ENCODE data around the gene ST7. TPM values are rescaled to one million over a fixed set of nuclear protein-coding genes. Genes with fewer than 3 reads are reported as not detected.

ST7 gene
- total RNA-seq, 1 experiment from 2014 or later = 19.6 TPM

DNA sequence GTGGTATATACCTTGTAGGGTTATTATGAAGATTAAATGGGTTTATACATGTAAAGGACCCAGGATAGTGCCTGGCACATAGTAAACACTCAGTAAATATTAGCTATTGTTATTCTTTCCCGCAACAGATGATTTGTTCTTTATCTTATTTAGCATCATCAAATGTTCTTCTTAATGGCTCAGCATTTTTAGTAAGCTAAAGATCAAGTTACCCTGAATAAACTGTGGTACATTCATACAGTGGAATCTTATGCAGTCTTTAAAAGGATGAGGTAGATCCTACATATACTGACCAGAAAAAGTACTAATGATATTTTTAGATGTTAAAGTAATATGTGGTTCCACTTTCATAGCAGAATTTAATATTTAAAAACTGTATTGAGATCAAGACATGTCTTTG lies 65.4 kb downstream of the ST7 start:
- BruUV-seq (replicated peaks) = no TSS peak
- ATAC-seq = no peak
- intact Hi-C loops (cut with micrococcal nuclease; ENCODE audit: unreplicated experiment) (no loop called here), in situ Hi-C loops (cut with HindIII; ENCODE audit: low pct_unique_long_range_greater_than_20kb, low sequenced_read_pairs) (no loop called here)
- H3K36me3 ChIP-seq (ENCODE audit: control insufficient read depth, insufficient read depth, low read length) = no peaks in the 10 kb centered on the region
- TF ChIP-seq TCF7L2 (IDR thresholded peaks at IDR 0.05; ENCODE audit: low read depth, low read length) = no peak
- no peak for TF ChIP-seq POLR2AphosphoS5 (IDR thresholded peaks at IDR 0.05; ENCODE audit: low read depth, low read length)
- no peak for TF ChIP-seq CTCF (IDR thresholded peaks at IDR 0.05)
- TF ChIP-seq SIN3A (IDR thresholded peaks at IDR 0.05; ENCODE audit: borderline replicate concordance, insufficient read depth, low read depth, low read length) = no peak
- TF ChIP-seq, protein P1, sequence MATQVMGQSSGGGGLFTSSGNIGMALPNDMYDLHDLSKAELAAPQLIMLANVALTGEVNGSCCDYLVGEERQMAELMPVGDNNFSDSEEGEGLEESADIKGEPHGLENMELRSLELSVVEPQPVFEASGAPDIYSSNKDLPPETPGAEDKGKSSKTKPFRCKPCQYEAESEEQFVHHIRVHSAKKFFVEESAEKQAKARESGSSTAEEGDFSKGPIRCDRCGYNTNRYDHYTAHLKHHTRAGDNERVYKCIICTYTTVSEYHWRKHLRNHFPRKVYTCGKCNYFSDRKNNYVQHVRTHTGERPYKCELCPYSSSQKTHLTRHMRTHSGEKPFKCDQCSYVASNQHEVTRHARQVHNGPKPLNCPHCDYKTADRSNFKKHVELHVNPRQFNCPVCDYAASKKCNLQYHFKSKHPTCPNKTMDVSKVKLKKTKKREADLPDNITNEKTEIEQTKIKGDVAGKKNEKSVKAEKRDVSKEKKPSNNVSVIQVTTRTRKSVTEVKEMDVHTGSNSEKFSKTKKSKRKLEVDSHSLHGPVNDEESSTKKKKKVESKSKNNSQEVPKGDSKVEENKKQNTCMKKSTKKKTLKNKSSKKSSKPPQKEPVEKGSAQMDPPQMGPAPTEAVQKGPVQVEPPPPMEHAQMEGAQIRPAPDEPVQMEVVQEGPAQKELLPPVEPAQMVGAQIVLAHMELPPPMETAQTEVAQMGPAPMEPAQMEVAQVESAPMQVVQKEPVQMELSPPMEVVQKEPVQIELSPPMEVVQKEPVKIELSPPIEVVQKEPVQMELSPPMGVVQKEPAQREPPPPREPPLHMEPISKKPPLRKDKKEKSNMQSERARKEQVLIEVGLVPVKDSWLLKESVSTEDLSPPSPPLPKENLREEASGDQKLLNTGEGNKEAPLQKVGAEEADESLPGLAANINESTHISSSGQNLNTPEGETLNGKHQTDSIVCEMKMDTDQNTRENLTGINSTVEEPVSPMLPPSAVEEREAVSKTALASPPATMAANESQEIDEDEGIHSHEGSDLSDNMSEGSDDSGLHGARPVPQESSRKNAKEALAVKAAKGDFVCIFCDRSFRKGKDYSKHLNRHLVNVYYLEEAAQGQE (IDR thresholded peaks at IDR 0.05; ENCODE audit: insufficient read depth in 1 of 2, low read depth in 2 of 2, low read length in 1 of 2) = no peak
- no peaks in the 10 kb centered on the region for H3K27me3 ChIP-seq (ENCODE audit: control insufficient read depth, insufficient read depth, low read length)
- peaks cover 23% of the 10 kb centered on the region for H3K4me1 ChIP-seq (ENCODE audit: control insufficient read depth, insufficient read depth, low read length)
- CTCF ChIA-PET = interaction anchor here (0.6 kb wide), 1 partner anchor 105 kb away, joined by 3 read pairs; no protein-coding TSS in a partner anchor
- no peak overlapping the region for H3K4me3 ChIP-seq (ENCODE audit: low read depth in 2 of 2, low read length in 2 of 2)
- POLR2A ChIA-PET = no interaction called here
- no peak for DNase-seq (ENCODE audit: low read depth, low spot score)
- H3K9me3 ChIP-seq (ENCODE audit: control insufficient read depth, insufficient read depth, low read depth, low read length) = no peaks in the 10 kb centered on the region
- H3K27ac ChIP-seq (ENCODE audit: low read length) = no peak overlapping the region

GRCh38 chr7:117019287-117019686 lies 66.0 kb downstream of the ST7 start:
- CTCF ChIA-PET = interaction anchor here (1.2 kb wide), 1 partner anchor 108 kb away, joined by 4 read pairs; no protein-coding TSS in a partner anchor
- POLR2A ChIA-PET = no interaction called here
- Histone ChIP-seq H3K4me3 (ENCODE audit: low read depth in 2 of 2, low read length in 2 of 2) (no peak overlapping the region), H3K9me3 (ENCODE audit: control insufficient read depth, insufficient read depth, low read depth, low read length) (no peaks in the 10 kb centered on the region), H3K36me3 (ENCODE audit: control insufficient read depth, insufficient read depth, low read length) (no peaks in the 10 kb centered on the region), H3K4me1 (ENCODE audit: control insufficient read depth, insufficient read depth, low read length) (peaks cover 23% of the 10 kb centered on the region), H3K27ac (ENCODE audit: low read length) (peak overlapping the region; percentile 30; the same call in 1 of the 2 replicates), H3K27me3 (ENCODE audit: control insufficient read depth, insufficient read depth, low read length) (no peaks in the 10 kb centered on the region)
- ATAC-seq (no peak), DNase-seq (ENCODE audit: low read depth, low spot score) (no peak)
- in situ Hi-C loops (cut with HindIII; ENCODE audit: low pct_unique_long_range_greater_than_20kb, low sequenced_read_pairs) (no loop called here), intact Hi-C loops (cut with micrococcal nuclease; ENCODE audit: unreplicated experiment) (no loop called here)
- no TSS peak for BruUV-seq (replicated peaks)
- no peak for TF ChIP-seq SIN3A (IDR thresholded peaks at IDR 0.05; ENCODE audit: borderline replicate concordance, insufficient read depth, low read depth, low read length)
- no peak for TF ChIP-seq CTCF (IDR thresholded peaks at IDR 0.05)
- TF ChIP-seq POLR2AphosphoS5 (IDR thresholded peaks at IDR 0.05; ENCODE audit: low read depth, low read length) = no peak
- TF ChIP-seq, protein P1 (IDR thresholded peaks at IDR 0.05; ENCODE audit: insufficient read depth in 1 of 2, low read depth in 2 of 2, low read length in 1 of 2) = no peak
- no peak for TF ChIP-seq TCF7L2 (IDR thresholded peaks at IDR 0.05; ENCODE audit: low read depth, low read length)

All from Panc1 (cell line).